ENCODE data around the gene SARS1.

SARS1 gene

GRCh38 chr1:109207467-109208103 lies 6.1 kb upstream of the SARS1 start:
- no peaks in the 10 kb centered on the region for H3K9me2 ChIP-seq (replicated peaks; ENCODE audit: insufficient read depth, low read length)
- H3K4me3 ChIP-seq (ENCODE audit: insufficient read depth, low read length, poor library complexity, severe bottlenecking), result no peak overlapping the region
- TF ChIP-seq EZH2phosphoT487 (conservative IDR thresholded peaks at IDR 0.05; ENCODE audit: low read length) (no peak), CTCF (IDR thresholded peaks at IDR 0.05; ENCODE audit: insufficient read depth, low read length, poor library complexity, severe bottlenecking) (no peak)
- no peaks in the 10 kb centered on the region for H3K27me3 ChIP-seq (ENCODE audit: low read length)
- no peak overlapping the region for H3K27ac ChIP-seq (ENCODE audit: low read depth, low read length)
- H3K79me2 ChIP-seq (ENCODE audit: insufficient read depth, low read length), result no peaks in the 10 kb centered on the region
- no peaks in the 10 kb centered on the region for H3K9me3 ChIP-seq (ENCODE audit: insufficient read depth, low read length)
- H3K9ac ChIP-seq (ENCODE audit: low read length), result no peak overlapping the region
- no peak overlapping the region for H2AFZ ChIP-seq (ENCODE audit: low read depth, low read length, severe bottlenecking)
- H3F3A ChIP-seq (ENCODE audit: insufficient read depth), result no peaks in the 10 kb centered on the region
- no peak overlapping the region for H3K4me2 ChIP-seq (ENCODE audit: low read depth, low read length, poor library complexity, severe bottlenecking)
- H4K20me1 ChIP-seq (ENCODE audit: low read depth, low read length), result no peaks in the 10 kb centered on the region
- no peaks in the 10 kb centered on the region for H3K36me3 ChIP-seq (ENCODE audit: low read length)

GRCh38 chr1:109208394-109208793 lies 5.3 kb upstream of the SARS1 start:
- Histone ChIP-seq H3K27ac (ENCODE audit: low read depth, low read length) (no peak overlapping the region), H3K79me2 (ENCODE audit: insufficient read depth, low read length) (no peaks in the 10 kb centered on the region), H3K4me2 (ENCODE audit: low read depth, low read length, poor library complexity, severe bottlenecking) (no peak overlapping the region), H4K20me1 (ENCODE audit: low read depth, low read length) (no peaks in the 10 kb centered on the region), H3K36me3 (ENCODE audit: low read length) (no peaks in the 10 kb centered on the region), H2AFZ (ENCODE audit: low read depth, low read length, severe bottlenecking) (no peak overlapping the region), H3F3A (ENCODE audit: insufficient read depth) (no peaks in the 10 kb centered on the region), H3K9me3 (ENCODE audit: insufficient read depth, low read length) (no peaks in the 10 kb centered on the region), H3K4me3 (ENCODE audit: insufficient read depth, low read length, poor library complexity, severe bottlenecking) (no peak overlapping the region), H3K27me3 (ENCODE audit: low read length) (no peaks in the 10 kb centered on the region), H3K9me2 (replicated peaks; ENCODE audit: insufficient read depth, low read length) (no peaks in the 10 kb centered on the region), H3K9ac (ENCODE audit: low read length) (no peak overlapping the region)
- no peak for TF ChIP-seq EZH2phosphoT487 (conservative IDR thresholded peaks at IDR 0.05; ENCODE audit: low read length)
- TF ChIP-seq CTCF (IDR thresholded peaks at IDR 0.05; ENCODE audit: insufficient read depth, low read length, poor library complexity, severe bottlenecking), result no peak

- no peaks in the 10 kb centered on the region for H4K20me1 ChIP-seq (ENCODE audit: low read depth, low read length)
- no peak overlapping the region for H3K4me2 ChIP-seq (ENCODE audit: low read depth, low read length, poor library complexity, severe bottlenecking)
- no peaks in the 10 kb centered on the region for H3K27me3 ChIP-seq (ENCODE audit: low read length)
- no peak overlapping the region for H3K9ac ChIP-seq (ENCODE audit: low read length)
- H3K36me3 ChIP-seq (ENCODE audit: low read length), result no peaks in the 10 kb centered on the region
- H3K4me3 ChIP-seq (ENCODE audit: insufficient read depth, low read length, poor library complexity, severe bottlenecking), result no peak overlapping the region
- no peak for TF ChIP-seq EZH2phosphoT487 (conservative IDR thresholded peaks at IDR 0.05; ENCODE audit: low read length)
- TF ChIP-seq CTCF (IDR thresholded peaks at IDR 0.05; ENCODE audit: insufficient read depth, low read length, poor library complexity, severe bottlenecking), result no peak
- no peak overlapping the region for H3K27ac ChIP-seq (ENCODE audit: low read depth, low read length)
- H3K9me3 ChIP-seq (ENCODE audit: insufficient read depth, low read length), result no peaks in the 10 kb centered on the region
- no peak overlapping the region for H2AFZ ChIP-seq (ENCODE audit: low read depth, low read length, severe bottlenecking)
- no peaks in the 10 kb centered on the region for H3F3A ChIP-seq (ENCODE audit: insufficient read depth)
- peaks cover 2% of the 10 kb centered on the region; the same call in 1 of the 2 replicates for H3K79me2 ChIP-seq (ENCODE audit: insufficient read depth, low read length)
- H3K9me2 ChIP-seq (replicated peaks; ENCODE audit: insufficient read depth, low read length), result no peaks in the 10 kb centered on the region
These were observed 4.8 kb upstream of the SARS1 start for GRCh38 chr1:109208836-109209463.

All from SU-DHL-6 (cell line).